Epithelial cell of esophagus (primary cell): ENCODE measurements around the gene MYRIP.

Source experiments
- DNase-seq: peaks from one replicate; pipeline ENCODE4 v3.0.0; 2010; ENCODE audit warnings: low read depth
- H3K4me3 ChIP-seq: 2 replicates; pipeline ENCODE4 v1.5.1; 2011; ENCODE audit warnings: mild to moderate bottlenecking, low read length, control low read depth
- CTCF ChIP-seq: IDR thresholded peaks from 2 replicates; pipeline ENCODE4 v1.5.1; 2011; ENCODE audit warnings: low read depth, mild to moderate bottlenecking, low read length, control low read depth, inconsistent platforms; ENCODE audit not compliant: insufficient read depth; ENCODE audit errors: missing control alignments

Gene MYRIP

GRCh38 chr3:39960515-39961191 is 151.2 kb downstream of the MYRIP start:
- no peak overlapping the region for H3K4me3 ChIP-seq
- no peak for DNase-seq
- no peak for TF ChIP-seq CTCF

- no peak for TF ChIP-seq CTCF
- DNase-seq: no peak
- H3K4me3 ChIP-seq: no peak overlapping the region
Measured at GRCh38 chr3:39961230-39961629, 151.8 kb downstream of the MYRIP start.

DNA sequence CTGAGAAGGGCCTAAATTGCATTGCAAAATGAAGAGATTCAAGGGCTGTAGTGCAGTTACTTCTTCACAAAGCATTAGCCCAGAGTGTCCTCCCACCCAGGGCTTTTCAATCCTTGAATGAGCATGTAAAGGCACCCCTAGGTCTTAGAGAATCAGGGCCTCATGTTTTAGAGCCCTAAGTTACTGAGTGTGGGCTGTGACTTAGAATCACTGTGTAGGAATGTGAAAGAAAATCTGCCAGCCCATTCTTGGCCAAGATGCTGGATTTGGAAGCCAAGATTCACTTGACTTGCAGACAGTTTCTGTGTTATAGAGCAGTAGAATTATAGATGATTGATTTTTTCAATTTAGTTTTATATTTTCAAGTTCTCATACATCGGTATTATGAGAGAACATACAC is 153.2 kb downstream of the MYRIP start:
- no peak for TF ChIP-seq CTCF
- DNase-seq: no peak
- no peak overlapping the region for H3K4me3 ChIP-seq

GRCh38 chr3:39965461-39965860 is 156.1 kb downstream of the MYRIP start:
- no peak for DNase-seq
- no peak overlapping the region for H3K4me3 ChIP-seq
- no peak for TF ChIP-seq CTCF

DNA sequence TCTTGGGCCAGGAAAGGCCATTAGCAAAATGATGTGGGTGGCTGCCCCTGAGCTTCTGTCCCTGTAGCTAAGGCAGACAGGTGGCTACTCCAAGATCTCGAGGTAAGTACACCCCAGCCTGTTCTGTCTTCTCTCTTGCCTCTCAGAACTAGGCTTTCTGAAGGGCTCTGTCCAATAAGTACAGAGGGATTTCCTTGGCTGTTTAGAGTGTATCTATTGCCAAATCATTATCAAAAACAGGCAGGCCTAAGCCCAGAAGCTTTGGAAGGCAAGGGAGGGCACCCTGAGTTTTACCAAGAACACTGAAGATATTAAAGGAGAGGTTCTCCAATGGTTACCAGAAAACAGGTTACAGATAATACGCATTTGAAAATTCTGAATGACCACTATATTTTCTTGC is 156.6 kb downstream of the MYRIP start:
- TF ChIP-seq CTCF: no peak
- DNase-seq: no peak
- H3K4me3 ChIP-seq: no peak overlapping the region

GRCh38 chr3:39970982-39971381 is 161.6 kb downstream of the MYRIP start:
- no peak for DNase-seq
- TF ChIP-seq CTCF: no peak
- no peak overlapping the region for H3K4me3 ChIP-seq

- no peak for DNase-seq
- no peak for TF ChIP-seq CTCF
- no peak overlapping the region for H3K4me3 ChIP-seq
Measured at GRCh38 chr3:39971559-39972031, 162.2 kb downstream of the MYRIP start.
